C1 segment of cervical spinal cord (tissue), 14 donors: Measurements from ENCODE around the gene FAM153A.
"Not testable (repeated sequence)": the region's sequence is repeated elsewhere in the genome, so short reads cannot be mapped to it uniquely, and the experiment has no call there.

Experiments used
- DNase-seq, 14 donors: peaks; one replicate each; lab custom pipeline; 2025; lab: John Stamatoyannopoulos, UW

Gene FAM153A

GRCh38 chr5:177782792-177783633 lies at the start of gene FAM153A:
Gene FAM153A, minus strand, starts transcription at chr5:177782899.
- peak in 1 of 14 donors; percentile 26 for DNase-seq

- not testable (repeated sequence) for DNase-seq
These were observed 49.6 kb upstream of the FAM153A start for GRCh38 chr5:177832287-177832686.

GRCh38 chr5:177826073-177826472 lies 43.4 kb upstream of the FAM153A start:
- DNase-seq: not testable (repeated sequence)

GRCh38 chr5:177824776-177825175 lies 42.1 kb upstream of the FAM153A start:
- DNase-seq: not testable (repeated sequence)

- not testable (repeated sequence) for DNase-seq
These were observed 39.8 kb upstream of the FAM153A start for GRCh38 chr5:177822489-177822888.

GRCh38 chr5:177819664-177820063 lies 37.0 kb upstream of the FAM153A start:
- not testable (repeated sequence) for DNase-seq

GRCh38 chr5:177812814-177813425 lies 30.2 kb upstream of the FAM153A start:
- not testable (repeated sequence) for DNase-seq

GRCh38 chr5:177812160-177812743 lies 29.6 kb upstream of the FAM153A start:
- not testable (repeated sequence) for DNase-seq

- DNase-seq: not testable (repeated sequence)
These were observed 26.7 kb upstream of the FAM153A start for GRCh38 chr5:177809209-177809913.

GRCh38 chr5:177808420-177808819 lies 25.7 kb upstream of the FAM153A start:
- not testable (repeated sequence) for DNase-seq

GRCh38 chr5:177807265-177807664 lies 24.6 kb upstream of the FAM153A start:
- not testable (repeated sequence) for DNase-seq

GRCh38 chr5:177801427-177801826 lies 18.7 kb upstream of the FAM153A start:
- DNase-seq: not testable (repeated sequence)

- DNase-seq: not testable (repeated sequence)
These were observed 15.6 kb upstream of the FAM153A start for GRCh38 chr5:177798237-177798840.

- peak in 1 of 14 donors; percentile 65 for DNase-seq
These were observed 10.6 kb upstream of the FAM153A start for GRCh38 chr5:177793272-177793671.

GRCh38 chr5:177791649-177792048 lies 8.9 kb upstream of the FAM153A start:
- DNase-seq: not testable (repeated sequence)

- not testable (repeated sequence) for DNase-seq
These were observed 530 bp downstream of the FAM153A start for GRCh38 chr5:177782169-177782568.

GRCh38 chr5:177771206-177771605 lies 11.5 kb downstream of the FAM153A start:
- not testable (repeated sequence) for DNase-seq

GRCh38 chr5:177770646-177771045 lies 12.1 kb downstream of the FAM153A start:
- DNase-seq: not testable (repeated sequence)

- DNase-seq: not testable (repeated sequence)
These were observed 18.8 kb downstream of the FAM153A start for GRCh38 chr5:177763737-177764508.

- not testable (repeated sequence) for DNase-seq
These were observed 21.7 kb downstream of the FAM153A start for GRCh38 chr5:177760954-177761353.
